ENCODE results near the gene IRAK1. TPM values are rescaled to one million over a fixed set of nuclear protein-coding genes. Genes with fewer than 3 reads are reported as not detected.
A peak's percentile ranks its signal among the peaks of the same experiment; 100 is the strongest.

IRAK1 gene
- polyA plus RNA-seq, 10 donors = 32.5 to 61.0 (median 46.7) TPM

GRCh38 chrX:154021131-154021611, 1.5 kb upstream of the IRAK1 start:
- no peak for DNase-seq

GRCh38 chrX:154020536-154021115, 924 bp upstream of the IRAK1 start:
- no peak for DNase-seq

GRCh38 chrX:154019061-154019621, 561 bp downstream of the IRAK1 start:
- no peak for DNase-seq

GRCh38 chrX:154018518-154019060, 1.1 kb downstream of the IRAK1 start:
- no peak for DNase-seq

- no peak for DNase-seq
These were observed 1.8 kb downstream of the IRAK1 start for GRCh38 chrX:154017766-154018517.

- no peak for DNase-seq
These were observed 3.2 kb downstream of the IRAK1 start for GRCh38 chrX:154016366-154017076.

- DNase-seq = no peak
These were observed 4.0 kb downstream of the IRAK1 start for GRCh38 chrX:154015581-154016264.

GRCh38 chrX:154014429-154015380, 5.0 kb downstream of the IRAK1 start:
- no peak for DNase-seq

- DNase-seq = peak in 2 of 3 donors; percentile 52 to 69
These were observed 5.9 kb downstream of the IRAK1 start for GRCh38 chrX:154013614-154014360.

- no peak for DNase-seq
These were observed 6.7 kb downstream of the IRAK1 start for GRCh38 chrX:154013001-154013421.

GRCh38 chrX:154012336-154012991, 7.2 kb downstream of the IRAK1 start:
- DNase-seq = no peak

- DNase-seq = no peak
These were observed 8.0 kb downstream of the IRAK1 start for GRCh38 chrX:154011376-154012335.

- no peak for DNase-seq
These were observed 9.2 kb downstream of the IRAK1 start for GRCh38 chrX:154010330-154011087.

GRCh38 chrX:154008521-154008920, 11.2 kb downstream of the IRAK1 start:
- no peak for DNase-seq

- DNase-seq = no peak
These were observed 12.8 kb downstream of the IRAK1 start for GRCh38 chrX:154006947-154007346.

- DNase-seq = no peak
These were observed 15.4 kb downstream of the IRAK1 start for GRCh38 chrX:154004315-154004714.

GRCh38 chrX:154002215-154002719, 17.4 kb downstream of the IRAK1 start:
- DNase-seq = no peak
